Activated naive CD4-positive, alpha-beta T cell treated with anti-CD3 and anti-CD28 coated beads for 36 hours (primary cell): ENCODE measurements around the gene RGS7BP. TPM values are rescaled to one million over a fixed set of nuclear protein-coding genes. Genes with fewer than 3 reads are reported as not detected.

Experiments used
- CTCF ChIA-PET: fragments of 350-600 bp; sonication (Branson Sonifier 250); formaldehyde crosslinking; loops from one replicate; lab custom pipeline; 2021; ENCODE audit warnings: antibody characterized with exemption; lab: Charles Lee
- DNase-seq: peaks from one replicate; pipeline ENCODE4 v3.0.0-alpha.2; 2020
- H3K27ac Mint-ChIP-seq: one replicate; pipeline ENCODE4 v1.8.0; 2021; ENCODE audit warnings: mild to moderate bottlenecking, mixed read lengths
- H3K27me3 Mint-ChIP-seq: one replicate; pipeline ENCODE4 v1.8.0; 2021; ENCODE audit warnings: low read depth, mixed read lengths
- H3K36me3 Mint-ChIP-seq: one replicate; pipeline ENCODE4 v1.8.0; 2021; ENCODE audit warnings: low read depth, mixed read lengths
- H3K4me1 Mint-ChIP-seq: one replicate; pipeline ENCODE4 v1.8.0; 2021; ENCODE audit warnings: low read depth, mixed read lengths
- H3K4me3 Mint-ChIP-seq: one replicate; pipeline ENCODE4 v1.8.0; 2021; ENCODE audit warnings: mild to moderate bottlenecking, moderate library complexity, mixed read lengths
- H3K9me3 Mint-ChIP-seq: one replicate; pipeline ENCODE4 v1.8.0; 2021; ENCODE audit warnings: mixed read lengths
- intact Hi-C: fragments of 100-400 bp; cut with micrococcal nuclease; formaldehyde crosslinking; loops from one replicate; pipeline ENCODE4 v1.15.1; 2023
- total RNA-seq, 2 experiments: library from RNA; stranded (reverse); gene quantifications; one replicate each; pipeline ENCODE4 v1.2.3, GENCODE V29; 2021

The RGS7BP gene
- total RNA-seq, 2 experiments from 2014 or later, result not detected

DNA sequence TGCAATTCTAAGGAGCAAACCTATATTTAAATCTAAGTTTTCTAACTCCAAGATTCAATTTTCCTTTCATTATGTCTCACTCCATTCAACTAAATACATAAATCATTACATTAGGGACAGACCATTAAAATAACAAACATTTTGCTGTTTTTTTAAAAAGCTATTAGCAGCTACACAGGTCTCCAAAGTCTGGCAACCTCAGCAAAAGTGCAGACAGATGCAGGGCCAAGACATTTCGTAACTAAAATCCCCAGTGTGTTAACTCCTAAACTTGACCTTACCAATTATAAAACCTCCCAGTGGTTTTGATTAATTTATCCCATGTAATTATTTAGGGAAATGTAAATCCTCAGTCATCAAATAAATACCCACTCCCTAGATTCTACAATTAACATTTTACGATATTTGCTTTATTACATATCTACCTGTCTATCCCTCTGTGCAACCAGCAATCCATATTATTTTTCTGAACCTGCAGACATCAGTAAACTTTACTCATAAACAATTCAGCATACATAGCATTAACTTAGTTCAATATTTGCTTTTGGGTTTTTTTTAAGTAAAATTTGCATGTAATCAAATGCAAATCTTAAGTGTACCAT, 64.7 kb downstream of the RGS7BP start:
- Mint-ChIP-seq H3K36me3 (no peaks in the 10 kb centered on the region), H3K27ac (no peak overlapping the region), H3K4me3 (no peak overlapping the region), H3K27me3 (peaks cover 3% of the 10 kb centered on the region), H3K9me3 (no peaks in the 10 kb centered on the region), H3K4me1 (no peaks in the 10 kb centered on the region)
- intact Hi-C loops, result no loop called here
- DNase-seq, result no peak
- CTCF ChIA-PET, result no interaction called here

DNA sequence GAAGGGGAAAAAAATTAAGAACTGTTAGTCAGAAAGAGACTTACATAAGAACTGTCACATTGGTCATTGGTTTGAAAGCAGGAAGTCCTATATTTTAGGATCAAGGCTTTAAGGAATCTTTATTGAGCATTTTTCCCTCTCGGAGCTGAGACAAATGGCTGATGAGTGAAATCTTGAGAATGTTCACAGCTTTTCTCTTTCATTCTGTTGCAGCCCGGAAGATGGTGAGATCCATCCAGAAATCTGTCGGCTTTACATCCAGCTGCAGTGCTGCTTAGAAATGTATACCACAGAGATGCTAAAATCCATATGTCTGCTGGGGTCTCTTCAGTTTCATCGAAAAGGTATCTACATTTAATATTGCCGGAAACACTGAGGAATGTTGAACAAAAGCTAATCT, 69.7 kb downstream of the RGS7BP start:
- Mint-ChIP-seq H3K27me3 (peaks cover 15% of the 10 kb centered on the region), H3K36me3 (no peaks in the 10 kb centered on the region), H3K4me3 (no peak overlapping the region), H3K27ac (no peak overlapping the region), H3K9me3 (no peaks in the 10 kb centered on the region), H3K4me1 (no peaks in the 10 kb centered on the region)
- DNase-seq, result no peak
- intact Hi-C loops, result no loop called here
- CTCF ChIA-PET, result no interaction called here

DNA sequence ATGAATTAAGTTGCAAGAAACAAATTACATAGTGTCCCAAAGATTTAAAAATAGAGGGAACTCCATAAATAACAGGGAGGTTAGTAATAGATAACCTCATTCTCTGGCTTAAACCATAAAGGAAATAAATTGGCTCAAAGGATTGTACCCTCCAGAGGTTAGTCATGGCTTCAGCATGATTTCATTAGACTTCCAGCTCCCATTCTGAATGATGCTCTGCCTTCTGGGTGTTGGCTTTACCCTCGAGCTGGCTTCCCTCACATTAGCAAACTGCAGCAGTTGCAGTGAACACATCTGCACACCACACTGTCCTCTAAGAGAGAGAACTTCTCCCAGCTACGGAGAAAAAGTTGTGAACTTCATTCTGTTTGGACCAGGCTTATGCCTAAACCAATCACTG, 70.4 kb downstream of the RGS7BP start:
- Mint-ChIP-seq H3K27ac (no peak overlapping the region), H3K27me3 (peaks cover 15% of the 10 kb centered on the region)
- CTCF ChIA-PET, result interaction anchor here (0.6 kb wide), 1 partner anchor 43 kb away, joined by 3 read pairs; no protein-coding TSS in a partner anchor

DNA sequence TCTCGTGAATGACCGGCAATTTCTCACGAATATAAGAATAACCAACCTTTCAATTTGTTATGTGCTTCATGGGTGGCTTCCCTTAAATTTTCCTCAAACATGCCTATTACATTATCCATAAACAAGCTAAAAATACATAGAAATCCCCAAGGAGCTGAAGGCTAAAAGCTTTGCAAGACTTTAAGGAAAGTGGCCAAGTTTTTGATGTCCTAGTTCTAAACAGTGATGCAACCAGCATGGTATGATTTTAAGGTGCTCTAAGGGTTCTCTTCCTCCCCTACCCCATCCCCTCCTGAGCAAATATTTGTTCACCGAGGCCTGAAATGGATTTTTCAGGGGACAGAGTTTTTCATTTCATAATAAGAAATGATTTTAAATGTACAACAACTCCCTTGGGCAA, 79.8 kb downstream of the RGS7BP start:
- Mint-ChIP-seq H3K27ac (no peak overlapping the region), H3K4me1 (no peaks in the 10 kb centered on the region), H3K27me3 (peaks cover 19% of the 10 kb centered on the region), H3K4me3 (no peak overlapping the region), H3K9me3 (no peaks in the 10 kb centered on the region), H3K36me3 (no peaks in the 10 kb centered on the region)
- CTCF ChIA-PET, result no interaction called here
- intact Hi-C loops, result no loop called here
- DNase-seq, result no peak

More for the DNA sequence above, 70.4 kb downstream of the RGS7BP start:
- Mint-ChIP-seq H3K9me3 (no peaks in the 10 kb centered on the region), H3K4me3 (no peak overlapping the region), H3K36me3 (no peaks in the 10 kb centered on the region), H3K4me1 (no peaks in the 10 kb centered on the region)
- no peak for DNase-seq
- intact Hi-C loops, result no loop called here

DNA sequence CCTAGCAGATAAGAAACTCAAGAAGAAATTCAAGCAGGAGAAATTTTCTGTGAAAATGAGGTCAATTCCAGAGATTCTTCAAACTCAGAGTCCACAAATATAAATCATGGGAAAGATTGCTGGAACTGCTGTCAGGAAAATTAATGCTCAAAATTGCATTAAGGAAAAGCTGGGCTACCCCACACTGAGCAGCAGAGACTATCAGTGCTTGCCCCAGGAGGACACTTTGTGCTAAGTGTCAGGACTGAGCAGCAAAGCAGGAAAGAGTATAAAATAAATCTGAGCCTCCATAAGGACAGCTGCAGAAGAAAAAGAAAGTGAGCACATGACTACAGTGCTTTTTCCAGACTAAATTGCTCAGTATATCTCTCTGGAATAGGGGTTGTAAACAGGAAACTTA, 81.6 kb downstream of the RGS7BP start:
- Mint-ChIP-seq H3K4me3 (no peak overlapping the region), H3K9me3 (no peaks in the 10 kb centered on the region), H3K4me1 (no peaks in the 10 kb centered on the region), H3K36me3 (no peaks in the 10 kb centered on the region), H3K27ac (no peak overlapping the region), H3K27me3 (peaks cover 19% of the 10 kb centered on the region)
- intact Hi-C loops, result no loop called here
- CTCF ChIA-PET, result no interaction called here
- DNase-seq, result no peak

DNA sequence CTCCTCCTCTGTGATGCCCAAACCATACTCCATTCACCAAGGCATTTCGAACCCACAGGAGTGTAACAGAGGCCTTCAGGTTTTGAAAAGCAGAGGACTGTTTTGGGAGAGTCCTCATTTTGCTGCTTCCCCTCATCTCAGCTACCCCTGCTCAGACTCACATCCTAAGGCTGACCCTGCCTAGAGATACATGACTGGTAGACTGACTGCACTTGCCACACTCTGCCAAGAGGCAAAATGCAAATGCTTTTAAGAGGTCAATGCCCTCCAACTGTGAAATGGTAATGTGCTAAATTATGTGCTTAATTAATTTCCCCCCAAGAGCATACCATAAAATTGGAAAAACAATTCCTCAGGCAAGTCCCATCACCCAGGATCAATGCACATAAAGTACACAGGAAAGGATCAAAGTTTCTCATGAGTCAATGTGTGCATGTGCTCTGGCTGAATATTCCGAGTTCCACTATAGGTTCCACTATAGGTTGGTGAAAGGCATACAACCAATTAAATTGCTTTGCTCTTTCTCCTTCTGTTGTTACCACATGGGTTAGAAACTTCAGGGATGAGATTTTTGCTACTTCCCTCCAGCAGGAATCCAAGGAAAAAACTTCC, 87.0 kb downstream of the RGS7BP start:
- CTCF ChIA-PET, result no interaction called here
- intact Hi-C loops, result no loop called here
- no peaks in the 10 kb centered on the region for H3K9me3 Mint-ChIP-seq

DNA sequence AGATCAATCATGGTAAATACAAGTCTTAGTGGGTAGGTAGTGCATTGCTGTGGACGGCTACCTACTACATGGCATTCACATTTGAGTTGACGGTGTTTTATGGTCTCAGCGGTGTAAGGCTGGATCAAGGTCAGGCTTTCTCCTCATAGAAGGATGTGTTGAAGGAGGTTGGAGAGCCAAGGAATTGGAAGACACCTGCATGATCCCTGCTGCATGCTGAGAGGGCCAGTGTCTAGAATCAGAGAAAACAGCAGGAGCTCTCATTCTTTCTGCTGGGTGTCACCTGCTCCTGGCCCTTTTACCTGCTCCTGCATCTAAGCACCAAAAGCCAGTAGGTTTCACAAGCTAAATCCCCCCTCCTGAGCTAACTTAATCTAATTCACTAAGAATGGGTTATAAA, 88.2 kb downstream of the RGS7BP start:
- no peak overlapping the region for H3K27ac Mint-ChIP-seq
- no peak overlapping the region for H3K4me3 Mint-ChIP-seq
- no peaks in the 10 kb centered on the region for H3K4me1 Mint-ChIP-seq
- intact Hi-C loops, result no loop called here
- no peaks in the 10 kb centered on the region for H3K36me3 Mint-ChIP-seq
- no peak for DNase-seq
- CTCF ChIA-PET, result no interaction called here
- H3K27me3 Mint-ChIP-seq, result no peaks in the 10 kb centered on the region
- H3K9me3 Mint-ChIP-seq, result no peaks in the 10 kb centered on the region

More for the DNA sequence above, 87.0 kb downstream of the RGS7BP start:
- H3K27ac Mint-ChIP-seq, result no peak overlapping the region
- peaks cover 5% of the 10 kb centered on the region for H3K27me3 Mint-ChIP-seq
- H3K4me1 Mint-ChIP-seq, result no peaks in the 10 kb centered on the region
- DNase-seq, result no peak
- no peak overlapping the region for H3K4me3 Mint-ChIP-seq
- no peaks in the 10 kb centered on the region for H3K36me3 Mint-ChIP-seq

DNA sequence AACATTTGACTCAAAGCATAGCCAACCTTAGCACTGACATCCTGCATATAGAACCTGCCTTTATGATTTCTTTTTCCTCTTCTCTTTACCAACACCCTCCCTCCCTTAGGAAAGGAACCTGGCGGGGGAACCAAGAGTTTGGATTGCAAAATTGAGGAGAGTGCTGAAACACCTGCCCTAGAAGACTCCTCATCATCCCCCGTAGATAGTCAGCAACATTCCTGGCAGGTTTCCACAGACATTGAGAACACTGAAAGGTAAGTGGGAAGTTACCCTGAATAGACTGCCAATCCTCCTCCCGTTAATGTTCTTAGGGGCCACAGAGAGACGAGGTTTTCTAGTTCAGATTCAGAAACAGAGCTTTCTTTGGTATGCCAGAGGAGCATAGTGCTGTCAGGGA, 88.8 kb downstream of the RGS7BP start:
- CTCF ChIA-PET, result no interaction called here
- intact Hi-C loops, result no loop called here
- no peaks in the 10 kb centered on the region for H3K9me3 Mint-ChIP-seq
- H3K27ac Mint-ChIP-seq, result no peak overlapping the region
- no peak overlapping the region for H3K4me3 Mint-ChIP-seq
- H3K36me3 Mint-ChIP-seq, result no peaks in the 10 kb centered on the region
- no peaks in the 10 kb centered on the region for H3K27me3 Mint-ChIP-seq
- H3K4me1 Mint-ChIP-seq, result no peaks in the 10 kb centered on the region
- no peak for DNase-seq

DNA sequence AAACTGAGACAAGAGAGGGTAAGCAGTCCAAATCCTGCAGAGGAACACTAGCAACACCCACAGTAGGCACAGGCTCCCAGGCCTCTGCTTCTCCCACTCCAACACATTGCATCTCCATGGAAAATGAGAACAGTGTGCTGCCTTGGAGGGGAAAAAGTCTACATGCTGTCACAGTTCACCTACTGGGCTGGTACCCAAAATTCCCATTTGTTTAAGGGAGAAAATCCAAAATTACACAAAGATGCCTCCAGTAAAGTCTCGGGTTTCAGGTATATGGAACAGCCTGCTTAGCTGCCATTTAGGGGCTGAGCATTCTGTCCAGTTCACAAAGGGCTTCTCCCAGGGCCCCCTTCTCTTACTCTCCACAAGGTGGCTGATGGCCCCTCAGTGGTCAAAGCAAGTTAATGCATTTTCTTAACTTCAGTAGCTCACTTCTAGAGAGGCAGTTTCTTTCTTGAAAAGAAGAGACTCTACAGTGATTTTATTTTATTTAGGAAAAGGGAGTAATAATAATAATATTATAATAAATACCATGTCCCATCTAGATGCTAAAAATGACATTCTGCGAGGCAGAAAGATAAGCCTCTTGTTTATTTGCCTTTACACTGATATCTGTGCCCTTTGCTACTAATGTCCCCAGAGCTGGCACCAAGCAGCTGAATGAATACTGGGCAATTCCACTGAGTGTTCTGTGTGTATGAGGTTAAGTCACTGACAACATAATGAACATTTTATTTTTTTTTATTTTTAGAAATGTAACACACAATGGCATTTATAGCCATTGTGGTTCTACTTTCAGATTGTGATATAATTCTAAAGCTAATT, 89.4 kb downstream of the RGS7BP start:
- Mint-ChIP-seq H3K27ac (no peak overlapping the region), H3K4me1 (no peaks in the 10 kb centered on the region), H3K36me3 (no peaks in the 10 kb centered on the region), H3K27me3 (peaks cover 2% of the 10 kb centered on the region), H3K9me3 (no peaks in the 10 kb centered on the region), H3K4me3 (no peak overlapping the region)
- no peak for DNase-seq
- CTCF ChIA-PET, result no interaction called here
- intact Hi-C loops, result no loop called here

DNA sequence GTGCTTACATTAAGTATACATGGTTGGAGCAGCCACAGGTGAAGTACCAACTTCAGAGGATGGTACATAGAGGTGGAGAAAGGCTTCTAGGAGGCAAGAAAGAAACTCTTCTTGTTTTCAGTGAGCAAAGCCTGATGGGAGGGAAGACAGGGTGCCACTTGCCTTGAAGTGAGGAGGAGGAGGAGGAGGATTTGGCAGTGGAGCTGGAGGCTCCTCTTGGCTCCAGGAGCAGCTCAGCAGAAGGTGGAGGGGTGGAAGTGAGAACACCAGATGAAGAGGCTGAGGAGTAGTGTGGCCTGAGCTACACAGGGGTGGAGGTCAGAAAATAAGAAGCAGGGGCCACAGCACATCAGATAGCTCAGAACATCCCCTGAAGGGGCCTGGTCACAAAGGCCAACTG, 93.4 kb downstream of the RGS7BP start:
- CTCF ChIA-PET, result no interaction called here
- H3K36me3 Mint-ChIP-seq, result no peaks in the 10 kb centered on the region
- H3K4me1 Mint-ChIP-seq, result no peaks in the 10 kb centered on the region
- no peak for DNase-seq
- H3K9me3 Mint-ChIP-seq, result no peaks in the 10 kb centered on the region
- intact Hi-C loops, result no loop called here
- peaks cover 4% of the 10 kb centered on the region for H3K27me3 Mint-ChIP-seq
- no peak overlapping the region for H3K4me3 Mint-ChIP-seq
- no peak overlapping the region for H3K27ac Mint-ChIP-seq

DNA sequence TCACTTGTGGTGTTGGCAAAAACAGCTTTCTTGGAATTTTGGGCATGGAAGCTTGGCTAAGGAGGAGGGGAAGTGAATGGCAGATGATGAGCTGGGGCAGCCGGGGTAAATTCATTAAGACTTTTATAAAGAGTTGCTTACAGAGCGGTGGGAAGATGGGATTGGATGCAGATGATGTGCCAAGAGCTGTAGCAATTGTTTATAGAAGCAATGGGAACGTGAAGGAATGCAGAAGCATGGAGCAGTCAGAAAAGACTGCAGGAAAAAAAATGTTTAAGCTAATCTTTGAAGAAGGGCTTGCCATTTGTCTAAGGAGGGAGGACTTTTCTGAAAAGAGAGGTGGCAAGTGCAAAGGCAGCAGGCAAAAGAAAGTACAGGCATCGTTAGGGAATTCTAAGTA, 97.9 kb downstream of the RGS7BP start:
- no peaks in the 10 kb centered on the region for H3K9me3 Mint-ChIP-seq
- no peak for DNase-seq
- H3K36me3 Mint-ChIP-seq, result no peaks in the 10 kb centered on the region
- intact Hi-C loops, result no loop called here
- H3K4me1 Mint-ChIP-seq, result no peaks in the 10 kb centered on the region
- no peak overlapping the region for H3K4me3 Mint-ChIP-seq
- H3K27ac Mint-ChIP-seq, result no peak overlapping the region
- peaks cover 9% of the 10 kb centered on the region for H3K27me3 Mint-ChIP-seq
- CTCF ChIA-PET, result interaction anchor here (1.1 kb wide), 1 partner anchor 375 kb away, joined by 3 read pairs; no protein-coding TSS in a partner anchor

DNA sequence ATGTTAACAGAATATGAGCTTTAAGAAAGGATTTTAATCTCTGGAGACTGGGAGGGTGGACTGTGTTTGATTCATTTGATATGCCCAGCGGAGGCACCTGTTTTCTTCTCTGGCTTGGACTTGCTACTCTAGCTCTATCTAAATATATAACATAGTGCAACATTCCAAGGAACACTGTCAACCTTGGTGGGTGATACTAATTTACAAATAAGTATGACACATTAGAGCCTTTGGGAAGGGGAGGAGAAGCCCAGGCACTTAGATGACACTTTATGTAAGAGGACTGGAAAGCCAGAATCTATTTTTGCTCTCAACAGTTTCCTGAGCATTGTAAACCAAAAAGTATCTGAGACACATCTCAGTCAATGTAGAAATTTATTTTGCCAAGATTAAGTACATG, 101.1 kb downstream of the RGS7BP start:
- H3K4me3 Mint-ChIP-seq, result no peak overlapping the region
- H3K4me1 Mint-ChIP-seq, result no peaks in the 10 kb centered on the region
- H3K27me3 Mint-ChIP-seq, result peaks cover 18% of the 10 kb centered on the region
- CTCF ChIA-PET, result interaction anchor here (1.0 kb wide), 1 partner anchor 378 kb away, joined by 3 read pairs; no protein-coding TSS in a partner anchor
- no peak for DNase-seq
- H3K27ac Mint-ChIP-seq, result no peak overlapping the region
- intact Hi-C loops, result no loop called here
- no peaks in the 10 kb centered on the region for H3K9me3 Mint-ChIP-seq
- H3K36me3 Mint-ChIP-seq, result no peaks in the 10 kb centered on the region
